Prostate gland (tissue), 2 donors: ENCODE measurements around the gene CPLX3.

Source experiments
- POLR2A ChIP-seq: fragments of 450-650 bp; IDR thresholded peaks from one replicate; pipeline ENCODE4 v1.6.1; 2016; ENCODE audit warnings: antibody characterized with exemption, mild to moderate bottlenecking
- POLR2AphosphoS5 ChIP-seq: sonication (generic); formaldehyde crosslinking; IDR thresholded peaks from one replicate; pipeline ENCODE4 v1.6.1; 2017; ENCODE audit warnings: antibody characterized with exemption
- TF ChIP-seq, protein P1 (sequence below), 4 experiments: fragments of 200-600 bp in 2 of 4; fragments of 450-650 bp in 2 of 4; sonication (generic) in 2 of 4; IDR thresholded peaks; 1 replicate in 3 of 4; 2 replicates in 1 of 4; pipeline ENCODE4 v1.5.1; 2016 to 2019; ENCODE audit warnings: antibody characterized with exemption in 4 of 4, mild to moderate bottlenecking in 2 of 4, moderate library complexity in 2 of 4

DNA sequence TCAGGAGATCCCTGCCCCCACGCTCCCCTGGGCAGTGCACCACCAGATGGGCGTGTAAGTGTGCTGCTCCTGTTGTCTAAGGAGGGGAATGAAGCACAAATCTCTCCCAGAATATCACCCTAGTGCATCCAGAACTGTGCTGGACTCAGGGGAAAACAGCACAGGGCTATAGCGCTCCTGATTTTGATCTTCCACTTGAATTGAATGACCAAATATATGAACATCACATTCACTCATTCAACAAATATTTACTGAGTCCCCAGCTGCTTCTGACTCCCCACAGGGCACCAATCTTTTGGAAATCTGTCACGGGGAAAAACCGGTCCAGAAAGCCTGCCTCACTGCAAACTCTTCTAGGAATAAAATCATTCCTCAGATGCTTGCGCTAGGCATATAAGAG, 2.4 kb downstream of the CPLX3 start:
- TF ChIP-seq, protein P1, sequence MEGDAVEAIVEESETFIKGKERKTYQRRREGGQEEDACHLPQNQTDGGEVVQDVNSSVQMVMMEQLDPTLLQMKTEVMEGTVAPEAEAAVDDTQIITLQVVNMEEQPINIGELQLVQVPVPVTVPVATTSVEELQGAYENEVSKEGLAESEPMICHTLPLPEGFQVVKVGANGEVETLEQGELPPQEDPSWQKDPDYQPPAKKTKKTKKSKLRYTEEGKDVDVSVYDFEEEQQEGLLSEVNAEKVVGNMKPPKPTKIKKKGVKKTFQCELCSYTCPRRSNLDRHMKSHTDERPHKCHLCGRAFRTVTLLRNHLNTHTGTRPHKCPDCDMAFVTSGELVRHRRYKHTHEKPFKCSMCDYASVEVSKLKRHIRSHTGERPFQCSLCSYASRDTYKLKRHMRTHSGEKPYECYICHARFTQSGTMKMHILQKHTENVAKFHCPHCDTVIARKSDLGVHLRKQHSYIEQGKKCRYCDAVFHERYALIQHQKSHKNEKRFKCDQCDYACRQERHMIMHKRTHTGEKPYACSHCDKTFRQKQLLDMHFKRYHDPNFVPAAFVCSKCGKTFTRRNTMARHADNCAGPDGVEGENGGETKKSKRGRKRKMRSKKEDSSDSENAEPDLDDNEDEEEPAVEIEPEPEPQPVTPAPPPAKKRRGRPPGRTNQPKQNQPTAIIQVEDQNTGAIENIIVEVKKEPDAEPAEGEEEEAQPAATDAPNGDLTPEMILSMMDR (IDR thresholded peaks at IDR 0.05): no peak
- TF ChIP-seq POLR2AphosphoS5 (no peak), POLR2A (no peak)
